Measurements from ENCODE around the gene CHN2.

CHN2 gene

DNA sequence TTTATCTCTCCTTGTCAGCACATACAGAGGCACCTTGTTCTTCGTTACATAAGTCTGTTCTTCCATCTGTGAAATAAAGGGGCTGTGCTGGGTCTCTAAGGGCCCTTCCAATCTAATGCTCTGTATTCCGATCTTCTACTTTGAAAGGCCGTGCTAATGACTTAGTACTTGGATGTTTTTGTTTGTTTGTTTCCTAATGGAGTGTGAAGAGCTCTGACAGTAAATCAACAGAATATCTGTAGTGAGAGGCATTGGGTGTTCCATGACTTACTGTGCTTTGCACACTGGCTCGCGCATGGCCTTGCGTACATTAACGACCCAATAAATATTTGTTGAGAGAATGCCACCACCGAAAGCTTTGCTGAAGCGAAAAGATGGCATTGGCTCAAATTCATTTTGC lies 162.1 kb downstream of the CHN2 start:
- H3K4me1 ChIP-seq (ENCODE audit: control insufficient read depth, insufficient read depth, low read length): no peaks in the 10 kb centered on the region
- H3K9me3 ChIP-seq (ENCODE audit: control insufficient read depth, insufficient read depth, low read length): no peaks in the 10 kb centered on the region
- H3K4me3 ChIP-seq (ENCODE audit: low read depth, low read length): no peak overlapping the region
- no peaks in the 10 kb centered on the region for H3K27me3 ChIP-seq (ENCODE audit: control insufficient read depth, insufficient read depth, low read length)
- H3K36me3 ChIP-seq (ENCODE audit: control insufficient read depth, insufficient read depth, low read length): no peaks in the 10 kb centered on the region
- no peak overlapping the region for H3K9ac ChIP-seq (ENCODE audit: low read depth, low read length)

DNA sequence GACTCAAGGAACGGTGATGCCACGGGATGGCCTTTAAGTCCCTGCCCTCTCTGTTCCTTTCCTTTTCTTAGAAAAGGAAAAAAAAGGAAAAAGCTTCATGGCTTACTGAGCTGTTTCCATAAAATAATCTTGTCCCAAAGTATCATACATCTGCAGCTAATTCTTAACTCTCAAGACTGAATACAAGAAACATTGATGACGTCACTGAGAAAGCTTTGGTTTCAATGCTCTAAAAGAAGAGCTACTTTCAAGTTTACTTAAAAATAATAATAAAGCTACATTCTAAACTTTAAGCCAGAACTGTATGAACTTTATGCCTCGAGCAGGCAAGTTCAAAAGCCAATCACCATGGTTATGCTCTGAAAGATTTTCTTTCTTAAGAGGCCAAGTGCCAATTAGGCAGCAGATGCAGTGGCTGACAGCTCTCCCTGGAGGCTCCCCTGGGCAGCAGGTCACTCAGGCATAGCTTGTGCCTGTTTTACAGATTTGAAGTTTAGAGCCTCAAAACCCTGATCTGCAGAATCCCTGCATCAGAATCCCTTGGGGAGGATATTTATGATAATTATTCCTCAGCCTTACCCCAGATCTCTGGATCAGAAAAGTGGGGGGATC lies 165.0 kb downstream of the CHN2 start:
- Histone ChIP-seq H3K36me3 (ENCODE audit: control insufficient read depth, insufficient read depth, low read length) (no peaks in the 10 kb centered on the region), H3K4me3 (ENCODE audit: low read depth, low read length) (no peak overlapping the region), H3K4me1 (ENCODE audit: control insufficient read depth, insufficient read depth, low read length) (no peaks in the 10 kb centered on the region), H3K27me3 (ENCODE audit: control insufficient read depth, insufficient read depth, low read length) (no peaks in the 10 kb centered on the region), H3K9ac (ENCODE audit: low read depth, low read length) (no peak overlapping the region), H3K9me3 (ENCODE audit: control insufficient read depth, insufficient read depth, low read length) (no peaks in the 10 kb centered on the region)

DNA sequence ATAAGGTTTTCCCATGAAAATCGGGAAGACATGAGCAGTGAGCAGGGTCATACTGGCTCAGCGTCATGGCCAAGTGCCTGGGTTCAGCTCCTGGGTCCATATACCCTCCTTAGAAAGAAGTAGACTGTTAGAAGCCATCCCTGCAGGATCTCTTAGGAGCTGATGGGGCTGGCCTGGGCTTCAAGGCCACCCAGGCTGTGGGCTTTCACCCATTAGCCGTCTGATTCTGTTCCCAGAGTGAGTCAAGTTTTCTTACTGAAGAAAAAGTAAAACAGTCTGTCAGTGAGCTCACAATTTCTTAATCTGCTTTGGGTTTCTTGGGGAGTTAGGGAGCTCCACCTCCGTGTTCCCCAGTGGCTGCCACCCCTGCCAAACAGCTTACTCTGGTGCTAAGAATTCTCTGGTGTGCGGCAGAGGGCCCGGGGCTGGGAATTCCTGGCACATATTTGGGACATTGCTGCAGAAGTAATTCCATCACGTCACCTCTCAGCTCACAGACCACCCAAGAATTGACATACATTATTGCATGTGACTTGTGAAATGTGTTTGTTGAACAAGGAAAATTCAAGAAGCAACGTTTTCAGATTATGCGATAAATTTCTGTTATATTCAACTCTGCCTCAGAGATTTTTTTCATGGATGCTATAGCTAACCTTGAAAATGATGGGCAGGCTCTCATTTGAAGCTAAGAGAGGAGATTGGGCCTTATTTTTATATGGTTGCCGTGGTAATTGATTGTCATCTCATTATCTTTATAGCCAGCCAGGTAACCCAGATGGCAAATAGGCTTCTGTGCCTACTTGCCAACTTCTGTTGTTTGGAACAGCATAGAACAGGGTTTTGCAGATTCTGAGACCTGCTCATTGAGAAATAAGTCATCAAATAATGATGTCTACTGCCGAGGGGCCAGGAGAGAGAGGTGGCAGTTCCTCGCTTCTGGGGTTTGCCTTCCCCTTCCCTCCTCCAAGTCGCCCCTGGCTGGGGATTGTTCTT lies 166.4 kb downstream of the CHN2 start:
- Histone ChIP-seq H3K4me3 (ENCODE audit: low read depth, low read length) (no peak overlapping the region), H3K4me1 (ENCODE audit: control insufficient read depth, insufficient read depth, low read length) (no peaks in the 10 kb centered on the region), H3K27me3 (ENCODE audit: control insufficient read depth, insufficient read depth, low read length) (no peaks in the 10 kb centered on the region), H3K36me3 (ENCODE audit: control insufficient read depth, insufficient read depth, low read length) (no peaks in the 10 kb centered on the region), H3K9me3 (ENCODE audit: control insufficient read depth, insufficient read depth, low read length) (no peaks in the 10 kb centered on the region), H3K9ac (ENCODE audit: low read depth, low read length) (no peak overlapping the region)

DNA sequence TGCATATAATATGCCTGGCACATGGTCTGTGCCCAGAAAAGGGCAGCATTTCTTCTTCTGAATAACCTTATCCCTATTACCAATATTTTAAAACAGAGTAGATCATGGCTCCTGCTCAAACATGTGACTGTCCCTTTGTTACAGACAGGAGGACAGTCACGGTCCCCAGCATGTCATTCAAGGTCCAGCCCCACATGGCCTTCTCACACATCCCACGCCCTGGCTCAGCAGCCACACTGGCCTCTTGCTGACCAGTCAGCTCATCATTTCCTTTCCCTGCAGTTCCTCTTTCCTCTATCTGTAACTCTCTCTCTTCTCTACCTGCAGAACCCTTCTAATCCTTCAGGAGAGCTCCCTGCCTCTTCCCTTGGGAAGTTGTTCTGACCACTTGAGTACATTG lies 167.8 kb downstream of the CHN2 start:
- Histone ChIP-seq H3K4me3 (ENCODE audit: low read depth, low read length) (no peak overlapping the region), H3K36me3 (ENCODE audit: control insufficient read depth, insufficient read depth, low read length) (no peaks in the 10 kb centered on the region), H3K9ac (ENCODE audit: low read depth, low read length) (no peak overlapping the region), H3K9me3 (ENCODE audit: control insufficient read depth, insufficient read depth, low read length) (no peaks in the 10 kb centered on the region), H3K27me3 (ENCODE audit: control insufficient read depth, insufficient read depth, low read length) (no peaks in the 10 kb centered on the region), H3K4me1 (ENCODE audit: control insufficient read depth, insufficient read depth, low read length) (no peaks in the 10 kb centered on the region)

DNA sequence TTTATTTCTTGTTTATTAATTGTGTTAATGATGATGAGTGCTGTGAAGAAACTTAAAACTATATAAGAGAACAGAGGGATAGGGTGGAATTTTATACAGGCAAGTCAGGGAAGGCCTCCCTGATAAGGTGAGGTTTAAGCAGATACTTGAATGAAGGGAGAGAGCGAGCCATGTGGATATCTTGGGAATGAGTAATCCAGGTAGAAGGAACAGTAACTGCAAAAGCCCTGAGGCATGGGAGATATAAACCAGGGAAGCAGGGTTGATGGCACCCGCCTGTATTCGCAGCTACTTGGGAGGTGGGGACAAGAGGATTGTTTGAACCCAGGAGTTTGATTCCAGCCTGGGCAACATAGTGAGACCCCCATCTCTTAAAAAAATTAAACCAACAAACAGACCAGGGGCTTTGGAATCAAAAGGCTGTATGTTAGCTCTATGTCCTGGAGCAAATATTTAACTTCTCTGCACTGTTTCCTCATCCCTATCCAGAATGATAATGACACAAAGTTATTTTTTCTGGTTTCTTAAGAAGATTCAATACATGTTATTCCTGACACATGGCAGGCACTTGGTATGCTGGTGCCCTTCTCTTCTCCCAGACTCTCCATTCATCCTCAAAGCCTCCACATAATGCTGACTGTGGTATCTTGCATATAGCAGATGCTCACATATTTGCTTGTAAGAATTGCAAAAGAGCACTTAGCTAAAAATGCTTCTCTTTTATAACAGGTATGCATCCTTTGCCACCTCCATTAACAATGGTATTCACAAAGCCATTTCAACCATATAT lies 169.3 kb downstream of the CHN2 start:
- Histone ChIP-seq H3K4me3 (ENCODE audit: low read depth, low read length) (no peak overlapping the region), H3K27me3 (ENCODE audit: control insufficient read depth, insufficient read depth, low read length) (no peaks in the 10 kb centered on the region), H3K9me3 (ENCODE audit: control insufficient read depth, insufficient read depth, low read length) (no peaks in the 10 kb centered on the region)

DNA sequence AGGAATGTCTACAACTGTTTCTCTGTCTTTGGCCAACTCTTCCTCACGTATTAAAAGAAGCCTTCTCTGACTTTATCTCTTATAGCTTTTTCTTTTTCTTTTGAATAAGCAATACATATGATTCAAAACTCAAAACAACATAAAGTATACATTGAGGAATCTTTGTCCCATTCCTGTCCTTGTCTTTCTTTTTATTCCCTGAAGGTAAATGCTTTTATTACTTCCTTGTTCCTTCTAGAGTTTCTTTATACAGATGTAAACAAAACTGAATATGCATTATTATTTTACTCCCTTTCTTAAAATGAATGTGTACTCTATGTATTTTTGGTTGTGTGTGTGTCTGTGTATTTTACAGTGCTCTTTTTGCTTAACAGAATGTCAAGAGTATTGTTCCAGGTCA lies 170.1 kb downstream of the CHN2 start:
- Histone ChIP-seq H3K9me3 (ENCODE audit: control insufficient read depth, insufficient read depth, low read length) (no peaks in the 10 kb centered on the region), H3K9ac (ENCODE audit: low read depth, low read length) (no peak overlapping the region), H3K4me1 (ENCODE audit: control insufficient read depth, insufficient read depth, low read length) (no peaks in the 10 kb centered on the region)

More for the DNA sequence above, 169.3 kb downstream of the CHN2 start:
- no peaks in the 10 kb centered on the region for H3K4me1 ChIP-seq (ENCODE audit: control insufficient read depth, insufficient read depth, low read length)
- H3K9ac ChIP-seq (ENCODE audit: low read depth, low read length): no peak overlapping the region
- H3K36me3 ChIP-seq (ENCODE audit: control insufficient read depth, insufficient read depth, low read length): no peaks in the 10 kb centered on the region

DNA sequence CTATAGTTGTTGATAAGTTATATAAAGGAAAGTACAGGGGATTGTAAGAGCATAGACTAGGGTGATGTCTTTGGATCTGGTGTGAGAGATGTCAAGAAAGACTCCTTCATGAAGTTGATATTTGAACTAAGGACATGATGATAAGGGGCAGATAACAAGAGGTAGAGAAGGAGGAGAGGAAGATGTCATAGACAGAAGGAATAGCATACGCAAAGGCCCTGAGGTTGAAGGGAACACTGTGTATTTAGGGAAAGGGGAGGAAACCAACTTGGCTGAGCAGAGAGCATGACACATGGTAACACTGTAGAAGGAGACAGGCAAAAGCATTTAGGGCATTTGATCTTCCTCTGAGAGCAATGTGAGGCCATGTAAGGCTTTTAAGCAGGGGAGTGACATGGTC lies 170.8 kb downstream of the CHN2 start:
- Histone ChIP-seq H3K4me3 (ENCODE audit: low read depth, low read length) (no peak overlapping the region), H3K27me3 (ENCODE audit: control insufficient read depth, insufficient read depth, low read length) (no peaks in the 10 kb centered on the region), H3K36me3 (ENCODE audit: control insufficient read depth, insufficient read depth, low read length) (no peaks in the 10 kb centered on the region), H3K9ac (ENCODE audit: low read depth, low read length) (no peak overlapping the region), H3K9me3 (ENCODE audit: control insufficient read depth, insufficient read depth, low read length) (no peaks in the 10 kb centered on the region), H3K4me1 (ENCODE audit: control insufficient read depth, insufficient read depth, low read length) (no peaks in the 10 kb centered on the region)

More for the DNA sequence above, 170.1 kb downstream of the CHN2 start:
- Histone ChIP-seq H3K36me3 (ENCODE audit: control insufficient read depth, insufficient read depth, low read length) (no peaks in the 10 kb centered on the region), H3K27me3 (ENCODE audit: control insufficient read depth, insufficient read depth, low read length) (no peaks in the 10 kb centered on the region), H3K4me3 (ENCODE audit: low read depth, low read length) (no peak overlapping the region)

DNA sequence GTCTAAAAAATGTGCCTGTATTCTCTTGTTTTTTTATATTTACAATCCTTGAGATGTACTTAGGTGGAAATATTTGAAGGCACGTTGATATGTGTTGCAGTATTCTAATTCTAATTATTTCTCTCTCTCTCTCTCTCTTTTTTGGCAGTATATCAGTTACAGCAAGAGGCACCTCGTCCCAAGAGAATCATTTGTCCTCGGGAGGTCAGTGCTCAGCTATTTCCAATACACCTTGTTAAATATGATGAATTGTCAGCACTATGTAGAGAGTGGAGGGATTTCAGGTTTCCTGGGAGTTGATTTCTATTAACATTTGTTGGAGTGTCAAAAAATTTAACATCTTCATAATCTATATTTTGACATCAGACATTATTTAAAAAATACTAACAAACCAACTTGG lies 173.2 kb downstream of the CHN2 start:
- Histone ChIP-seq H3K9ac (ENCODE audit: low read depth, low read length) (no peak overlapping the region), H3K4me1 (ENCODE audit: control insufficient read depth, insufficient read depth, low read length) (no peaks in the 10 kb centered on the region), H3K4me3 (ENCODE audit: low read depth, low read length) (no peak overlapping the region), H3K27me3 (ENCODE audit: control insufficient read depth, insufficient read depth, low read length) (no peaks in the 10 kb centered on the region), H3K36me3 (ENCODE audit: control insufficient read depth, insufficient read depth, low read length) (no peaks in the 10 kb centered on the region), H3K9me3 (ENCODE audit: control insufficient read depth, insufficient read depth, low read length) (no peaks in the 10 kb centered on the region)

DNA sequence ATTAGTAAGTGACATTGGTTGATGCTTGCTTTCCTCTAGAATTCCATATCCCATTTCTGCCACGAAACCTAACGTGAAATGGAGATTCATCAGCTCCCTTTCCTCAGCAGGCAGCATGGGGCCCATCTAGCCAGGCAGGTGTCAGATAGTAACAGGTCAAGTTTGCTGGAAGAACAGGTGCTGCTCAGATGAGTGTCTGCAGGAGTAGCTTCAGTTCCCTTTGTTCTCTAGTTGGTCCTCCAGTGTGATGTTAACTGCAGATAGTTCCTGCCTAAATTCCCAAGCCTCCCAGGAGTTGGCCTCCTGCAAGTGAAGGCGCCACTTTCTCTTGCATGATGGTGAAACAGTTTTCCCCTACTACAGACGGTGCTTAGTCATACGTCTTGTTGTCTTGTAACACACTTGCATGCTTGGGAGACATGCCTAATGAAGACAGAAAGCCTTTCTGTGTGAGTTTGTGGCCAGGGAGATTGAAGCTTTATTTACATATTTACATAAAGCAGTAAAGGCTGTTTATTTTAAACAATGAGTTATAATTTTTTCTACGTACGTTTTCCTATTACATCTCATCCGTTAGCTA lies 175.4 kb downstream of the CHN2 start:
- no peaks in the 10 kb centered on the region for H3K9me3 ChIP-seq (ENCODE audit: control insufficient read depth, insufficient read depth, low read length)
- H3K4me3 ChIP-seq (ENCODE audit: low read depth, low read length): no peak overlapping the region
- H3K4me1 ChIP-seq (ENCODE audit: control insufficient read depth, insufficient read depth, low read length): no peaks in the 10 kb centered on the region
- H3K36me3 ChIP-seq (ENCODE audit: control insufficient read depth, insufficient read depth, low read length): no peaks in the 10 kb centered on the region
- H3K9ac ChIP-seq (ENCODE audit: low read depth, low read length): no peak overlapping the region
- H3K27me3 ChIP-seq (ENCODE audit: control insufficient read depth, insufficient read depth, low read length): no peaks in the 10 kb centered on the region

DNA sequence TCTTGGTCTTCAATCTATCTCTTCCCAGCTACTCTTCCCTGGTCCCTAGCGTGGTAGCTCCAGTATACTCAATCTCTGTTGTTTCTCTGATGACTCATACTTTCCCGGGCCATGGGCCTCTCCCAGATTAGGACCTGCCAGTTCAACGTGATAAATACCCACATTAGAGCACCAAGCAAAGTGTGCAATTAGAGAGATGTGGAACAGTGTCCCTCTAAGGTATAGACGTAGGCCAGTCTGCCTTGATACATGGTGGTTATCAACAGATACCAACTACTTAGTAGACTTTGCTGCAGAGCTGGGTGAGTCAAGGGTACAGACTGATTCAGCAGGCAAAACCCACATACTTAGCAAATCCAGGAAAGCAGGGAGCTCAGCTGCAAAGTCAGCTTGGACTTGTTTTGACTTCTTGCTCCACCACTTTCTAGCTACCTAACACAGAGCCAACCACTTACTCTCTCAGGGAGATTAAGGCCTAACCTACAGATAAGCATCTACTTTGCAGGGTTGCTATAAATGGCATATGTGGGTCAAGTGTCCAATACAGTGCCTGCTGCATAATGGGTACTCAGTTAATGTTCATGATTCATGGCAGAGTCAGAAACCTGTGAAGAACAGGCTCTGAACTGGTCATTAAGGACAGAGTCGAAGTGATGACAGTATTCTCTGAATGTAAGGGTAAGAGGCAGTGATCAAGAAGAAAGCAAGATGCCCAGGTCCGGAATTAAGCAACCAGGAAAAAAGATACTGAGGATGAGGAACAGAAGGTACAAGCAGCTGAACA lies 176.1 kb downstream of the CHN2 start:
- H3K9ac ChIP-seq (ENCODE audit: low read depth, low read length): no peak overlapping the region
- H3K9me3 ChIP-seq (ENCODE audit: control insufficient read depth, insufficient read depth, low read length): no peaks in the 10 kb centered on the region
- no peaks in the 10 kb centered on the region for H3K4me1 ChIP-seq (ENCODE audit: control insufficient read depth, insufficient read depth, low read length)

DNA sequence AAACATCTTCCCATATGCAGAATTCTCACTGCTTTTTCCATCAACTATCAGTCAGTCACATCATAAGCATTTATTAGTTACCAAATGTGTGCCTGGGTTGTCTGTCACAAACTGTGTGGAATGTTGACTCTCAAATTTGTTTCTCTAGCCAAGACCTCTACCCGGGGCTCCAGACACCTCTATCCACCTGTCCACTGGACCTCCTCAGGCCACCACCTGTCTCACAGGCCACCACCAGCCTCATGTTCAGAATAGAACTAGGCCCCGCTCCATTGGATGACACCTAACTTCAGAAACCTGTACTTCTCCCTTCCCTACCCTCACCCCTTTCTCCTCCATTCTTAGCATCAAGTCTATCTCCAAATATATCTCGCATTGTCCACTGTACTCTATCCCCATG lies 176.9 kb downstream of the CHN2 start:
- Histone ChIP-seq H3K9ac (ENCODE audit: low read depth, low read length) (no peak overlapping the region), H3K4me1 (ENCODE audit: control insufficient read depth, insufficient read depth, low read length) (no peaks in the 10 kb centered on the region), H3K4me3 (ENCODE audit: low read depth, low read length) (no peak overlapping the region), H3K27me3 (ENCODE audit: control insufficient read depth, insufficient read depth, low read length) (no peaks in the 10 kb centered on the region), H3K9me3 (ENCODE audit: control insufficient read depth, insufficient read depth, low read length) (no peaks in the 10 kb centered on the region), H3K36me3 (ENCODE audit: control insufficient read depth, insufficient read depth, low read length) (no peaks in the 10 kb centered on the region)

More for the DNA sequence above, 176.1 kb downstream of the CHN2 start:
- Histone ChIP-seq H3K36me3 (ENCODE audit: control insufficient read depth, insufficient read depth, low read length) (no peaks in the 10 kb centered on the region), H3K4me3 (ENCODE audit: low read depth, low read length) (no peak overlapping the region), H3K27me3 (ENCODE audit: control insufficient read depth, insufficient read depth, low read length) (no peaks in the 10 kb centered on the region)
